Measurements from ENCODE around the gene CEP41. TPM values are rescaled to one million over a fixed set of nuclear protein-coding genes. Genes with fewer than 3 reads are reported as not detected.
"Not testable (repeated sequence)": the region's sequence is repeated elsewhere in the genome, so short reads cannot be mapped to it uniquely, and the experiment has no call there.

The CEP41 gene
- total RNA-seq, 2 donors from 2014 or later = 11.4 to 13.0 TPM

DNA sequence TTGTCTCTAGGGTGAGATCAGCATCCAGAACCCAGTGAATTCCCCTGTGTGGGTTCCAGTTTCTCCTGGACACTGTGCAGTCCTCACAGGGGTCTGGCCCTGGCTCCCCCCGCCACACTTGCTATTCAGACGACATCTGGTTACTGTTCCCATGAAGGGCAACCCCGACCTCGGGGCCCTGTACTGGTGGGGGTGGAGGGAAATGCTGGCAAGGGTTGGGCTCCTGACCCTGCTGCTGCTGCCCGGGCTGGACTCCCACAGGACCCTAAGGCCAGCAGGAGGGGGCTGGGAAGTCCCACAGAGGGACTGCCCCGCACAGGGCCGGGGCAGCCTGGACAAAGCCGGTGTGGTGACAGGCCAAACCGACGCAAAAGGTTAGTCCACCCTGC, 61.3 kb downstream of the CEP41 start:
- no peaks in the 10 kb centered on the region for H3K36me3 ChIP-seq (ENCODE audit: control insufficient read depth, insufficient read depth, low read length)
- peaks cover 5% of the 10 kb centered on the region for H3K4me1 ChIP-seq (ENCODE audit: control insufficient read depth, insufficient read depth, low read length)
- H3K27ac Mint-ChIP-seq = no peak overlapping the region
- H3K27ac ChIP-seq (ENCODE audit: low read depth, low read length) = peak overlapping the region; percentile 32
- 80 to 89% methylated on average over 1 to 10 of the region's 10 CpGs for WGBS, 2 experiments (ENCODE audit: insufficient coverage in 1 of 2, insufficient read length in 1 of 2)
- peaks cover 27% of the 10 kb centered on the region for H3K9me3 Mint-ChIP-seq
- H3K9me3 ChIP-seq (ENCODE audit: control insufficient read depth, low read length) = no peaks in the 10 kb centered on the region
- no peak overlapping the region for H3K4me3 ChIP-seq (ENCODE audit: low read length)
- peaks cover 5% of the 10 kb centered on the region for H3K36me3 Mint-ChIP-seq (ENCODE audit: low read depth)
- peaks cover 9% of the 10 kb centered on the region for H3K4me1 Mint-ChIP-seq
- no peaks in the 10 kb centered on the region for H3K27me3 ChIP-seq (ENCODE audit: control insufficient read depth, insufficient read depth, low read length, poor library complexity, severe bottlenecking)
- no peak for DNase-seq
- H3K4me3 Mint-ChIP-seq = no peak overlapping the region
- H3K27me3 Mint-ChIP-seq (ENCODE audit: insufficient read depth) = no peaks in the 10 kb centered on the region
- H3K9ac ChIP-seq (ENCODE audit: extremely low read depth, low read length, poor library complexity, severe bottlenecking) = no peak overlapping the region
- TF ChIP-seq, protein P1, sequence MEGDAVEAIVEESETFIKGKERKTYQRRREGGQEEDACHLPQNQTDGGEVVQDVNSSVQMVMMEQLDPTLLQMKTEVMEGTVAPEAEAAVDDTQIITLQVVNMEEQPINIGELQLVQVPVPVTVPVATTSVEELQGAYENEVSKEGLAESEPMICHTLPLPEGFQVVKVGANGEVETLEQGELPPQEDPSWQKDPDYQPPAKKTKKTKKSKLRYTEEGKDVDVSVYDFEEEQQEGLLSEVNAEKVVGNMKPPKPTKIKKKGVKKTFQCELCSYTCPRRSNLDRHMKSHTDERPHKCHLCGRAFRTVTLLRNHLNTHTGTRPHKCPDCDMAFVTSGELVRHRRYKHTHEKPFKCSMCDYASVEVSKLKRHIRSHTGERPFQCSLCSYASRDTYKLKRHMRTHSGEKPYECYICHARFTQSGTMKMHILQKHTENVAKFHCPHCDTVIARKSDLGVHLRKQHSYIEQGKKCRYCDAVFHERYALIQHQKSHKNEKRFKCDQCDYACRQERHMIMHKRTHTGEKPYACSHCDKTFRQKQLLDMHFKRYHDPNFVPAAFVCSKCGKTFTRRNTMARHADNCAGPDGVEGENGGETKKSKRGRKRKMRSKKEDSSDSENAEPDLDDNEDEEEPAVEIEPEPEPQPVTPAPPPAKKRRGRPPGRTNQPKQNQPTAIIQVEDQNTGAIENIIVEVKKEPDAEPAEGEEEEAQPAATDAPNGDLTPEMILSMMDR (conservative IDR thresholded peaks at IDR 0.05) = no peak

- DNase-seq = no peak
- no peak overlapping the region for H3K27ac ChIP-seq (ENCODE audit: low read depth, low read length)
- H3K4me3 Mint-ChIP-seq = no peak overlapping the region
- peaks cover 5% of the 10 kb centered on the region for H3K4me1 ChIP-seq (ENCODE audit: control insufficient read depth, insufficient read depth, low read length)
- WGBS, 2 experiments (ENCODE audit: insufficient coverage in 1 of 2, insufficient read length in 1 of 2) = 92% methylated on average over 2 to 7 of the region's 7 CpGs
- TF ChIP-seq, protein P1 (conservative IDR thresholded peaks at IDR 0.05) = no peak
- no peaks in the 10 kb centered on the region for H3K36me3 ChIP-seq (ENCODE audit: control insufficient read depth, insufficient read depth, low read length)
- no peaks in the 10 kb centered on the region for H3K27me3 ChIP-seq (ENCODE audit: control insufficient read depth, insufficient read depth, low read length, poor library complexity, severe bottlenecking)
- H3K9me3 Mint-ChIP-seq = peaks cover 27% of the 10 kb centered on the region
- H3K27ac Mint-ChIP-seq = no peak overlapping the region
- H3K4me3 ChIP-seq (ENCODE audit: low read length) = no peak overlapping the region
- no peaks in the 10 kb centered on the region for H3K27me3 Mint-ChIP-seq (ENCODE audit: insufficient read depth)
- H3K9me3 ChIP-seq (ENCODE audit: control insufficient read depth, low read length) = no peaks in the 10 kb centered on the region
- peaks cover 9% of the 10 kb centered on the region for H3K4me1 Mint-ChIP-seq
- H3K9ac ChIP-seq (ENCODE audit: extremely low read depth, low read length, poor library complexity, severe bottlenecking) = no peak overlapping the region
- peaks cover 5% of the 10 kb centered on the region for H3K36me3 Mint-ChIP-seq (ENCODE audit: low read depth)
Measured at GRCh38 chr7:130379019-130379418, 61.8 kb downstream of the CEP41 start.

GRCh38 chr7:130377178-130377577, 63.6 kb downstream of the CEP41 start:
- peaks cover 10% of the 10 kb centered on the region for H3K4me1 ChIP-seq (ENCODE audit: control insufficient read depth, insufficient read depth, low read length)
- H3K4me3 ChIP-seq (ENCODE audit: low read length) = no peak overlapping the region
- H3K9me3 ChIP-seq (ENCODE audit: control insufficient read depth, low read length) = no peaks in the 10 kb centered on the region
- no peak for DNase-seq
- no peaks in the 10 kb centered on the region for H3K27me3 ChIP-seq (ENCODE audit: control insufficient read depth, insufficient read depth, low read length, poor library complexity, severe bottlenecking)
- Mint-ChIP-seq H3K27ac (no peak overlapping the region), H3K27me3 (ENCODE audit: insufficient read depth) (no peaks in the 10 kb centered on the region), H3K4me3 (no peak overlapping the region), H3K9me3 (peaks cover 27% of the 10 kb centered on the region), H3K36me3 (ENCODE audit: low read depth) (peaks cover 5% of the 10 kb centered on the region), H3K4me1 (peaks cover 14% of the 10 kb centered on the region)
- no peak overlapping the region for H3K9ac ChIP-seq (ENCODE audit: extremely low read depth, low read length, poor library complexity, severe bottlenecking)
- TF ChIP-seq, protein P1 (conservative IDR thresholded peaks at IDR 0.05) = no peak
- WGBS, 2 experiments (ENCODE audit: insufficient coverage in 1 of 2, insufficient read length in 1 of 2) = 84 to 100% methylated on average over 4 to 6 of the region's 6 CpGs
- no peaks in the 10 kb centered on the region for H3K36me3 ChIP-seq (ENCODE audit: control insufficient read depth, insufficient read depth, low read length)
- H3K27ac ChIP-seq (ENCODE audit: low read depth, low read length) = no peak overlapping the region

- H3K36me3 Mint-ChIP-seq (ENCODE audit: low read depth); H3K9ac ChIP-seq (ENCODE audit: extremely low read depth, low read length, poor library complexity, severe bottlenecking); H3K27ac ChIP-seq (ENCODE audit: low read depth, low read length); H3K27me3 ChIP-seq (ENCODE audit: control insufficient read depth, insufficient read depth, low read length, poor library complexity, severe bottlenecking); H3K9me3 ChIP-seq (ENCODE audit: control insufficient read depth, low read length); DNase-seq; H3K27ac Mint-ChIP-seq; H3K4me3 ChIP-seq (ENCODE audit: low read length); H3K4me3 Mint-ChIP-seq; H3K27me3 Mint-ChIP-seq (ENCODE audit: insufficient read depth); H3K36me3 ChIP-seq (ENCODE audit: control insufficient read depth, insufficient read depth, low read length): not testable (repeated sequence)
- 67 to 69% methylated on average over 1 of the region's 1 CpG for WGBS, 2 experiments (ENCODE audit: insufficient coverage in 1 of 2, insufficient read length in 1 of 2)
- Mint-ChIP-seq H3K4me1 (peaks cover 14% of the 10 kb centered on the region), H3K9me3 (peaks cover 25% of the 10 kb centered on the region)
- peaks cover 10% of the 10 kb centered on the region for H3K4me1 ChIP-seq (ENCODE audit: control insufficient read depth, insufficient read depth, low read length)
Measured at GRCh38 chr7:130376461-130376860, 64.4 kb downstream of the CEP41 start.

All from endodermal cell (in vitro differentiated cells).